GM19467 (cell line): ENCODE measurements around the gene ZFX.

Experiments used
- ATAC-seq: cut with Tn5 transposase; IDR thresholded peaks from one replicate; pipeline ENCODE4 v1.9.1; 2021; ENCODE audit warnings: mild to moderate bottlenecking, moderate library complexity; ENCODE audit not compliant: unreplicated experiment

The ZFX gene

DNA sequence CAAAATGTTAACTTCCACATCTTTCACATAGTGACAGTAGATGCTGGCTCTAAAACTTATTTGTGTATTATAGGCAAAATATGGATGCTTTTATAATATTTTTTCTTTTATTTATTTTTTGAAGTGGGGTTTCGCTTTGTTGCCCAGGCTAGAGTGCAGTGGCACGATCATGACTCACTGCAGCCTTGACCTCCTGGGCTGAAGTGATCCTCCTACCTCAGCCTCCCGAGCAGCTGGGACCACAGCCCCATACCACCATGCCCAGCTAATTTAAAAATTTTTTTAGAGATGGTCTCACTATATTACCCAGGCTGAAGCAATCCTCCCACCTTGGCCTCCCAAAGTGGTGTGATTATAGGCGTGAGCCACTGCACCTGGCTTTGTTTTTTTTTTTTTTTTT is 48.6 kb downstream of the ZFX start:
- no peak for ATAC-seq

DNA sequence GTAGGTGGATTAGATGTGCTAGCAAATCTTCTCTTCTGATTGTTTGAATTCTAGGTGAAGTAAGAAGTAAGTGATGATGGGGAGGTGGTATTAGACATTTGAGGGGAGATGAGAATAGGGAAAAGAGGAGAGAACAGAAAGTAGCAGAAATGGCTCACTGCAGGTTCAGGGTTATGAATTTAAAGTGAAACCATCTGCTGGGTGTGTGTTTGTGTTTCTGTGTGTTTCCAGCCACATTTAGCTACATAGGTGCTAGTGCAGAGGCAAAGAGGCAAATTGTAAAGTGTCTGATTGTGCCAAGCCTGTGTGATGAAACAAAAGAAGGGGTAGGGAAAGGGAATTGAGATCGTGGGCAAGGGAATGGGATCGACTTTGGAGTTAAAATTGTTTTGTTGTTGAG is 50.6 kb downstream of the ZFX start:
- ATAC-seq, result no peak

DNA sequence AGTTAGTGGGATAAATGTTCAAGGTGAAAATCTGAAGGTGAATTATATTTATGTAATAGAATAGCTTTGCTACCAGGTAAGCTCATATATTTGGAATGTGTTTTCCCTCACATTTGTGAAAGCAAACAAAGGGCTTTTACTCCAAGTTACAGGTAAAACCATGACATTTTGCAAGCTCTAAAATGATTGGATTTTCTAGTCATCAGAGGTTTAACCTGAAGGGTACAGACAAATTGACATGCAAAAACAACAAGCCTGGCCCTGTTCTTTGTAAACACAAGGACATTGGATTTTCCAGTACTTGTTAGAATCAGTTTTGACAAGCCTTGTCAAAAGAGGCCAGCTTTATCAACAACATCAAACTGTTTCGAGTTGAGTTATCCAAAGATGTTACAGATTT is 51.7 kb downstream of the ZFX start:
- ATAC-seq, result no peak

DNA sequence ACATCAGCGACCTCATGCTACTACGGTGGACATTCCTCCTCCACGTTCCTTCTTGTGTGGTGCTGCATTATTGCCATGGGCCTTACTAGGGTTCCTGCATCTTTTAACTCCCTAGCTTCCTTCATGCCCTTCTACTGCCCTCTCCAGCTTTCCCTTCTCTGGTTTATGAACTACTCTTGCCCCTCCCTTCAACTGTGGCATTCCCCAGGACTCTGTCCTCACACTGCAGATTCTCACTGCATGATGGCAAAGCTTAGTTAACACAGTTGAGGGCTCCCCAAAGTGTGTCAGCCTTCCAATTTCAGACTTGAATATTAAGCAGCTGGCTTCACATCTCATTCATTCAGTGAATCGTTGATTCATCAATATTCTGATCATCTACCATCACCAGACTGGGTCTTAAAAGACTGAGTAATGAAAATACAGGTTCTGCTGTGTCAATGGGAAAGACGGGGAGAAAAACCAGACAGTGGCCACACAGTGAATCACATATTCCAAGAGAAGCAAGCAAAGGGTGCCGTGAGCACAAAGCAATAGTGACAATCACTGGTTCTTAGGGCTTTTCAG is 53.0 kb downstream of the ZFX start:
- ATAC-seq, result no peak

DNA sequence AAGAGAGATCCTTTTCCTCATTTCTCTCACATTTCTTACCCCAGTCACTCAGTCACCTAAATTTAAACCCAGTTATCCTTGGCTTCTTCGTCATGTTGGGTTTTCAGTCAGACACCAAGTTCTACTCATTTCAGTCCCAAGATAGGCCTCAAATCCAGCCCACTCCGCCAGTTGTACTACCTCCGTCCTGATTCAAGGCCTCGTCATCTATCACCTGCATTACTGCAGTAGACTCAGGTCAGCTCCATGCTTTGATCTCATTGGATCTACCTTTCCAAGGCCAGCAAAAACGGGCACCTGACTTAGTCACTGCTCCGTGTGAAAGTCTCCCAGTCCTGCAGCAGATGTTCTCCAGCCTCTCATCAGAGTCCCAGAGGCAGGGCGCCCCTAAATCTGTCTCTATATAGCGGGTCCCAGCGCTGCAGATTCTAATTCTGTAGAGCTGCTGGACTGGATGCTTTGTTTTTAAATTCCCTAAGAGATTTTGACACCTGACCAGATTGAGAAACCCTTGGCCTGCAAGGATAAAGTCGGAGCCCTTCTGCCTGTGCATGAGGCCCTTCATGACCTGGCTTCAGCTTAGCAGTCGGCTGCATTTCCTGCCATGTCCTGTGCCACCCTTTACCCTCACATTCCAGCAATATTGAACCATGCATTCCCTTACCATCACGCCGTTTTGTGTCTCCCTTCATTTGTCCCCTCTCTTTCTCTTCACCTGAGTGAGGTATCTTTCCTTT is 53.7 kb downstream of the ZFX start:
- no peak for ATAC-seq

DNA sequence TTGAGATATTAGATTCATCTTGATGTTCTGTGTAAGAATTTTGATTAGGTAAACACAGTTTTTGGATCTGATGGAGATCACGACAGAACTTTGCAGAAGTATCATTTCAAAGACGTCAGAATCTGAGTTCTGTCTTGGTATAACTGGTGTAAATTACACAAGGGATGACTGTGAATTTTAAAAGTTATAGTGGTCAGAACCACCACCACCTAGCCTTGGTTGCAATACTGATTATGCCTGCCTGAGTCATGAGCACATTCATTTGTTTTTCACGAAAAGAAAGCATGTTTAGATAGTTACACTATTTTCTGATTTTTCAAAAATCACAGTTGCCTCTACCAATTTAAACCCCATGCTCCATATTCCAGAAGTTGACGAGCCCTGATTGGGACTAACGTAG is 54.8 kb downstream of the ZFX start:
- ATAC-seq, result no peak

DNA sequence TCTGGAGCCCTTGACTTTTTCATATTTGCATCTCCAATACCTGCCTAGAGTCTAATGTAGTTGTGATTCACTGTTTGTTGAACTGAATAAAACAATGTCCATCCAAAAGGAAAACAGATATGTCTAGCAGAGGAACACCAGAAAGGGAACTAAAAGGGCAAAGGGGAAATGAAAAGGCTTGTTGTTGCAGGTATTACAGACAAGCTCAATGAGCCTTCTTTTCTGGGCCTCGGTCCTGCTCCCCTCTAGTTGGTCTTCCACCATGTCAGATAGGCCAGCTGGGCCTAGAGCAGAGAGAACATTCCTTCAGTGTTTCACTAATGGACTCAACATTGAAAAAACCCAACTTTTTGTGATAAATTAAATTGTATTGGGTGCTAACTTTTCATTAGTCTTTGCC is 55.4 kb downstream of the ZFX start:
- no peak for ATAC-seq

DNA sequence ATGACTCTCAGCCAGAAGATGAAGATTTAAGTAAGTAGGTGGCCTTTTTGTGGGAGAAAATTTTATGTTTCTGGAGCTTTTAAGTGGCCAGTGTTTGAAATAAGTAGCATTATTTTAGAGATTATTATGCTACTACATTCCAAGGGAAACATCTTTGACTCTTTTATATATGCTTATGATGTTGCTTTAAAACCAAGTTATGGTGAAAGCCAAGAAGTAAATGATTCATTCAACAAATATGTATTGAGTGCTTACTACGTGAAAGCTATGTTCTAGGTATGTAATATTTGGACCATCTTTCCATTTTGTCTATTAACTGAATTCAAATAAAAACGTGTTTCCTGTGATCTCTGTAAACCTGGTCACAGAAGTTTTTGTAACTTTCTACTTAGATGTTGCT is 58.3 kb downstream of the ZFX start:
- no peak for ATAC-seq

DNA sequence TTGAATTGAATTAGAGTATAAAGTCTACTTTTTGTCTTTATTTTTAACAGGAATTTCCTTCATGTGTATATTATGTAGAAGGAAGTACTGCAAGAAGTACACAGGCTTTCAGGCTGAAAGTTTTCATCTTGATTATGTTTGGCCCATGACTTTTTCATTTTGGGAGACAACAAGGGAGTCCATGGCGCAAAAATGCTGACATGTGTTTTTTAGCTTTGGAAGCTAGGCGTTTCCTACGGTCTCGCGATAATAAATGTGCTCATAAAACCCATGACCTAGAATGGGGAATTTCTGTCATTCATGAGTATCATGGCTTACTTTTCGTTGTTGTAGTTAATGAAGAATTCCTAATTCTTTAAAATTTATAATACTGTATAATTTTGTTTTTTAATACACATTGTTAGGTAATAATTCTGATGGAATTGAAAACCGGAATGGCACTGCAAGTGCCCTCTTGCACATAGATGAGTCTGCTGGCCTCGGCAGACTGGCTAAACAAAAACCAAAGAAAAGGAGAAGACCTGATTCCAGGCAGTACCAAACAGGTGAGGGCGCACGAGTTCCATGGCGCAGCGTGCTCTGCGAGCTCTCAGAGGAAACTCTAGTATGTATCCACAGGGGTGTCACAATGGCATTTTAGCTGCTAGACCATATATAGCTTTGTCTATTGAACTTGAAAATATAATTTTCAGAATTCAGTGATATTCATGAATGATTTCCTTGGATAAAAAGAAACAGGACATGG is 59.1 kb downstream of the ZFX start:
- ATAC-seq, result no peak

DNA sequence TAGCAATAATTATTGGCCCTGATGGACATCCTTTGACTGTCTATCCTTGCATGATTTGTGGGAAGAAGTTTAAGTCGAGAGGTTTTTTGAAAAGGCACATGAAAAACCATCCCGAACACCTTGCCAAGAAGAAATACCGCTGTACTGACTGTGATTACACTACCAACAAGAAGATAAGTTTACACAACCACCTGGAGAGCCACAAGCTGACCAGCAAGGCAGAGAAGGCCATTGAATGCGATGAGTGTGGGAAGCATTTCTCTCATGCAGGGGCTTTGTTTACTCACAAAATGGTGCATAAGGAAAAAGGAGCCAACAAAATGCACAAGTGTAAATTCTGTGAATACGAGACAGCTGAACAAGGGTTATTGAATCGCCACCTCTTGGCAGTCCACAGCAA is 60.7 kb downstream of the ZFX start:
- ATAC-seq, result no peak

DNA sequence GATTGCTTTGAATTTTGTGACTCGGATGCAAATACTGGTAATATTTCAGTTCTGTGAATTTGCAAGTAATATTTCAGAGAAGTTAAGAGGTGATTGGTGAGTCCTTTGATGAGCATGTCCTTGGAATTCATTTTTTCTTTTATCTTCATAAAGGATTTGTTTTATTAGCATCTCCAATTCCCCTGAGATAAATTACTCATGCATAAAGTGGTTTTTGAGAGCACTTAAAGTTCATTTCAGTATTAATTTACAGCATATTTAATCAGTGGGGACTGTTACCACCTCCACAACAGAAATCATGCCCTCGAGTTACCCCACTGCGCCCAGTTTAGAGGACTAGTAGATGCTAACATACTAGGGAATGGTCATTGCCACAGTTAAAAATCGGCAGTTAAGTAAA is 65.0 kb downstream of the ZFX start:
- no peak for ATAC-seq

DNA sequence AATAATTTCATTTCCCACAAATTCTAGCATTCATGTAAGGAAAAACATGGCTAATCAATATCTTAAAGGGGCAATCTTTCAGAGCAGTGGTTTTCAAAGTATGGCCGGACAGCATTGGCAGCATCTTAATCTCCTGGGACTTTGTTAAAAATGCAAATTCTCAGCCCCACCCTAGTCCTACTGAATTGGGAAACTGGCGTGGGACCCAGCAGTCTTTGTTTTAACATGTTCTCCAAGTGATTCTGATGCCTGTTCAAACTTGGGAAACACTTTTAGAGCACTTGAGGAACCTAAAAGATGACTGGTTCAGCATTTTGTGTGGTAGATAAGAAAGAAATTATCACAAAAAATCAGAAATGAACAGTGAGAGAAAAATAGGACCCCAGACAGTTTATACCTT is 65.7 kb downstream of the ZFX start:
- no peak for ATAC-seq

DNA sequence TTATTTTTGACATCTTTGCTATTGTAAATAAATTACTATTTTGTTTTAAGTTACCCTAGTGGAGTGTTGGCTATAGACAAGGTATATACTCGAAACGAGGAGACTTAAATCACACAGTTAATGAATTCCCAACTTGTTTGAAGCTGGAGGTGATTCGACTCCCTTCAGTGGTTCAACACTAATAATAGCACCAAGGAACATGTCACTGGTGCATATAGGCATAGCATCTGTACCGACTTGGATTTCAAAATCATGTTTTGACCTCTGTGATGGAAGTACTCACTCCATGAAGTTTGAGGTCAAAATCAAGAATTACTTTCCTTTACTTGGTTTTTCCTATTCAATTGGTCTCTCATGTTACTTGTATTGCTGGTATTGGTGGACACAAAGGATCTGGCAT is 66.5 kb downstream of the ZFX start:
- ATAC-seq, result no peak

DNA sequence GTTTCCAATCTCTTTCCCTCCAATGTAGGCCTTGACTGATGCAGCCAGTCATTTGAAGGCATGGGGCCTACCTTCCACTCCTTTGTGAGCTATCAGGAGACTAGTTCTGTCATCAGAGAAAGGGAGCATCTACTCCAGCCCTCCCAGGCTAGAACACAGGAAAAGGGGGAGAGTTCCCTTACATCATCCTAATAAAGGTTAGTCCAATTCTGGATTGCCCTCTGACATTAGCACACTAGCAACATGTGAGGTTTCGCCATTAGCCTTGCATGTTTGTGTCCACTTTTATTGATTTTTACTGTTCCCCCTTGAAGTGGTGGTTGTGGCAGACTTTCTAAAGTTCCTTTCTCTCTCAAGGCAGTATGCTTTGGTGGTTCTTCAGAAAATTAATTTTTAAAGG is 67.3 kb downstream of the ZFX start:
- ATAC-seq, result no peak

DNA sequence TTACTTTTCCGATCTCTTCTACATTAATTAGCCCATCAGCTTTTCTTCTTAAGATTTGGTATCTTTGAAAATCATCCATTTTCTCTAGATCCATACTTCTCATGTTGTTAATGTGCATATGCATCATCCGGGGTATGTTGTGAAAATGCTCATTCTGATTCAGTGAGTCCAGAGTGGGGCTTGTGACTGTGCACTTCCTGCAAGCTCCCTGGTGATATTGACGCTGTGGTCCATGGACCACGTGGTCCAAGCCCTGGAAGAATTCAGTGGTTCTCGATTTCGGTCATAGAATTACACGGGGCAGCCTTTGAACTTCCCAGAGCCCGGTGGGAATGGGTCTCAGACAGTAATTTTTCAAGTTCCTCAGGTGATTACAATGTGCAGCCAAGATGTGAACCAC is 69.8 kb downstream of the ZFX start:
- ATAC-seq, result no peak

DNA sequence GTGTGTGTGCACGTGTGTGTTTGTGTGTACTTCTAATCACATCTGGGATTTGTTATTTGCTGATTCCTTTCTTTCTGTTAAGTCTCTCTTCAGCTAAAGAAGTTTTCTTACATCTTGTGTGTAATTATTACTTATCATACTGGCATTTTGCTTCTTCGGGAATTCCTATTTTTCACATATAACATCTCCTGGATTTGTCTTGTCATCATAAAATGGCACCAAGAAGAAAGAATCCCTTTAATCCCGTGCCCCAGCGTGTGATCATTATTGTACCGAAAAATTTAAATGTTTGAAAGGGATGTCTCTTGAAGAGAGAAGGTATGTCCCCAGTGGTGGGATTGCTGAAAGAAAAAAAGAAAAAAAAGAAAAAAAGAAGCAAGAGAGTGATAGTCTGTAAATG is 72.3 kb downstream of the ZFX start:
- ATAC-seq, result no peak

DNA sequence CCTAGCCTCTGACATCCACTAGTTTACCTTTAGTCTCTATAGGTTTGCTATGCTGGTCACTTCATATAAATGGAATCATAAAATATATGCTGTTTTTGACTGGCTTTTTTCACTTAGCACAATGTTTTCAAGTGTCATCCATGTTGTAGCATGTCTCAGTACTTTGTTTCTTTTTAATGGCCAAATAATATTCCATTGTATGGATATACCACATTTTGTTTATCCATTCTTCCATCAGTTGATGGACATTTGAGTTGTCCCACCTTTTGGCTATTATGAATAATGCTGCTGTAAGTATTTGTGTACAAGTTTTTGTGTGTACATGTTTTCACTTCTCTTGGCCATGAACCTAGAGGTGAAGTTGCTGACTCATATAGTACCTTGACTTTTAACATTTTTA is 75.7 kb downstream of the ZFX start:
- ATAC-seq, result no peak

DNA sequence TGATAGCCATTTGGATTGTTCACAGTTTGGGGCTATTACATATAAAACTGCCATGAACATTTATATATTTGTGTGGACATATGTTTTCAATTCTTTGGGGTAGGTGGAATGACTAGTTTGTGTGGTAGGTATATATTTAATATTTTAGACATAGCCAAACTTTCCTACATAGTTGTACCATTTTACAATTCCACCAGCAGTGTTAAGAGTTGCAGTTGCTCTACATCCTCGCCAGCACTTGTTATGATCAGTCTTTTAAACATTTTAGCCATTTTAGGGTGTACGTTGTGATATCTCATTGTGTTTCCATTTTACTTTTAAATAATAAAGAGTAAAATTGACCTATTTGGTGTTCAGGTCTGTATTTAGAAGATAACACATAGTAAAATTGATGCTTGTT is 76.6 kb downstream of the ZFX start:
- ATAC-seq, result no peak

DNA sequence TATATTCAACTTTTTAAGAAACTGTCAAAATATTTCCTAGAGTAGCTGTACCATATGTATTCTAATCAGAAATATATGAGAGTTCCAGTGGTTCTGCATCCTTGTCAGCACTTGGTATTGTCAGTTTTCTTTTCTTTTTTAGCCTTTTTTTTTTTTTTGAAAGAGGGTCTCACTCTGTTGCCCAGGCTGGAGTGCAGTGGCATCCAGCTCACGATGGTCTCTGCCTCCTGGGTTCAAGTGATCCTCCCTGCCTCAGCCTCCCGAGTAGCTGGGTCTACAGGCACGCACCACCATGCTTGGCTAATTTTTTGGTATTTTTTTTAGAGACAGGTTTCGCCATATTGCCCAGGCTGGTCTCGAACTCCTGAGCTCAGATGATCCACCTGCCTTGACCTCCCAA is 79.1 kb downstream of the ZFX start:
- no peak for ATAC-seq

DNA sequence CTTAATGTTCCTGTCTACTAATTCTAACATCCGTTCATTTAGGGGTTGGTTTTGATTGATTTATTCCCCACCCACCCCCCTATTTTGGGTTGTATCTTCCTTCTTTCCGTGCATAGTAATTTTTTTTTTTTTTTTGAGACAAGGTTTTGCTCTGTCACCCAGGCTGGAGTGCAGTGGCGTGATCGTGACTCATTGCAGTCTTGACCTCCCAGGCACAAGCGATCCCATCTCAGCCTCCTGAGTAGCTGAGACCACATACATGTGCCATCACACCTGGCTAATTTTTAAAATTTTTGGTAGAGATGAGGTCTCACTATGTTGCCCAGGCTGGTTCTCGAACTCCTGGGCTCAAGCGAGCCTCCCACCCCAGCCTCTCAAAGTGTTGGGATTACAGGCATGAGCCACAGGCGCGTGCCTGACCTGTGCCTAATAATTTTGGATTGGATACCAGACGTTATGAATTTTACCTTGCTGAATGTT is 79.9 kb downstream of the ZFX start:
- ATAC-seq, result no peak

DNA sequence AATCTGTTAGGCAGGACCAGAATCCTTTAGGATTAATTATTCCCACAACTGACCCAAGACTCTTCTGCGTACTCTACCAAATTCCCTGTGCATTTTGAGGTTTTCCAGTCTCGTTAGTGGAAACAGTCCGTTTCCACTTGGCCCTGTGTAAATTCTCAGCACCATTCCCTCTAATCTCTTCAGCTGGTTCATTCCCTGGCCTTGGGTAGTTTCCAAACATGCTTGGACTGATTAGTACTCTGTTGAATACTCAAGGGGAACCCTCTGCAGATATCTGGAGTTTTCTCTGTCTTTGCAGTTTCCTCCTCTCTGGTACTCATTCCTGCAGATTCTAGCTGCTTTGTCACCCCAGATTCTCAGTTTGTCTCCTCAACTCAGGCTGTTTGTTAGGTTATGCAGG is 80.4 kb downstream of the ZFX start:
- ATAC-seq, result no peak

DNA sequence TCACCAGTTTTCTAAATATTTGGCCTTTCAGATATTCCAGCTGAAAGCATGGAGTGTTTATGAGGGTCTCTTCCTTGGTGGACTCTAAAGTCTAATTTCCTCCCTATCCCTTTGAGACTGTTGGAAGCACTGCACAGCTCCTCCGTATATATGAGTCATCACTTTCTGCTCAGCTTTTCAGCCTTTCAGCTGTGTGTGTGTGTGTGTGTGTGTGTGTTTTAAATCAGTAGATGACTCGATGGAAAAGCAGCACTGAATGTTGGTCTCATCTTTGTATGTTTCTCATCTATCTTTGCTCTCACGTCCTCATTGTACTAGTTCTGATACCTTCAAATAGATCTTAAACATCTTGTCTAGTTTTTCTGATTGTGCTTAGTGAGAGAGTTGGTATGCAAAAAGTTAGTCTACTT is 81.6 kb downstream of the ZFX start:
- no peak for ATAC-seq
